ENCODE results near the gene CYP2U1.
"Not testable (repeated sequence)": the region's sequence is repeated elsewhere in the genome, so short reads cannot be mapped to it uniquely, and the experiment has no call there.

CYP2U1 gene

DNA sequence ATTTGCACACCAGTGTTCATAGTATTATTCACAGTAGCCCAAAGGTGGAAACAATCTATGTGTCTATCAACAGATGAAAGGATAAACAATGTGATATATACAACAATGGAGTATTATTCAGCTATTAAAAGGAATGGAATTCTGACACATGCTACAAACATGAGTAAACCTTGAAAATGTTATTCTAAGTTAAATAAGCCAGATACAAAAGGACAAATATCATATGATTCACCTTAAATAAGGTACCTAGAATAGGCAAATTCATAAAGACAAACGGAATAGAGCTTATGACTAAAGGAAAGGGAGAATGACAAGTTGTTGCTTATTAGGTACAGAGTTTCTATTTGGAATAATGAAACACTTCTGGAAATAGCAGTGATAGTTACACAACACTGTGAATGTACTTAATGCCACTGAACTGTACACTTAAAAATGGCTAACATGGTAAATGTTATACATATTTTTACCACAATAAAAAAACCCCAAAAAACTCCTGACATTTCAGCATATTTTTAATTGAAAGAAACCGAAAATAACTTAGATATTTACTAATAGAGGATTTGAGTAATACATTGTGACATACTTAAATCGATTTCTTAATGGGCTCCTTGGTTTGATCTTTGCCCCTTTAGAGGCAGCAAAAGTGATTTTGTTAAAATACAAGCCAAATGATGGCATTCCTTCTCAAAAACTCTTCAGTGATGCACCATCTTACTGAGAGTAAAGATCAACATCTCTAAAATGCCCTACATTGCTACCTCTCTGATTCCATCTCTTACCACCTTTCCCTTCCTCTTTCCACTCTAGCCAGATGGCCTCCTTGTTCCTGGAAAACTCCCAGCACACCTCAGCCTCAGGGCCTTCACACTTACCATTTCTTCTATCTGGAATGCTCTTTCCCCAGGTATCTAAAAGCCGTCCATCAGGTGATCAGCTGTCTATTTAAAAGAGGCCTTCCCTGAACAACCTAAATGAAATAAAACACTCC lies 8.6 kb upstream of the CYP2U1 start:
- DNase-seq, result no peak

DNA sequence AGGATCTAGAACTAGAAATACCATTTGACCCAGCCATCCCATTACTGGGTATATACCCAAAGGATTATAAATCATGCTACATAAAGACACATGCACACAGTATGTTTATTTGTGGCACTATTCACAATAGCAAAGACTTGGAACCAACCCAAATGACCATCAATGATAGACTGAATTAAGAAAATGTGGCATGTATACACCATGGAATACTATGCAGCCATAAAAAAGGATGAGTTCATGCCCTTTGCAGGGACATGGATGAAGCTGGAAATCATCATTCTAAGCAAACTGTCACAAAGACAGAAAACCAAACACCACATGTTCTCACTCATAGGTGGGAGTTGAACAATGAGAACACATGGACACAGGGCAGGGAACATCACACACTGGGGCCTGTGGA lies 5.6 kb upstream of the CYP2U1 start:
- not testable (repeated sequence) for DNase-seq

DNA sequence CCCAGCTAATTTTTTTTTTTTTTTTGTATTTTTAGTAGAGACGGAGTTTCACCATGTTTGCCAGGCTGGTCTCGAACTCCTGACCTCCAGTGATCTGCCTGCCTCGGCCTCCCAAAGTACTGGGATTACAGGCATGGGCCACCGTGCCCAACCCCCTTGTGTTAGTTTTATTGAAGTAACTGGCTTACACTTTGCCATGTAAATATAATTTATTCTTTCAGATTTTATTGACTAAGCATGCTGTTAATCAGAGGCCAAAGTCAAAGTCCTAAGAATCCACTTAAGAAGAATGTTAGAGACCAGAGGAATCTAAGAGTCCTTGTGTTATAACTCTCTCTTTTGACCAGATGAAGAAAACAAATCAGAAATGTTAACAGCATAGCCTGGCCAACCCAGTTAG lies 4.5 kb upstream of the CYP2U1 start:
- DNase-seq, result not testable (repeated sequence)

DNA sequence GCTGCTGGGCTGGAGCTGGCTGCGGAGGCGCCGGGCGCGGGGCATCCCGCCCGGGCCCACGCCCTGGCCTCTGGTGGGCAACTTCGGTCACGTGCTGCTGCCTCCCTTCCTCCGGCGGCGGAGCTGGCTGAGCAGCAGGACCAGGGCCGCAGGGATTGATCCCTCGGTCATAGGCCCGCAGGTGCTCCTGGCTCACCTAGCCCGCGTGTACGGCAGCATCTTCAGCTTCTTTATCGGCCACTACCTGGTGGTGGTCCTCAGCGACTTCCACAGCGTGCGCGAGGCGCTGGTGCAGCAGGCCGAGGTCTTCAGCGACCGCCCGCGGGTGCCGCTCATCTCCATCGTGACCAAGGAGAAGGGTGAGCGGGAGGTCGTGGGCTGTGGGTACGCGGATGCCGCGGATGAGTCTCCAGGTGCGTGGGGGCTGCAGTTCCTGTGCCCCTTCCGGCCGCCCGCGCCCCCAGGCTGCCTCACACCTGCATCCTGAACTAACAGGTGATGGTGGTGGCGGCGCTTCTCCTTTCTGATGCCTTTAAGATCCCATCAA lies 499 bp downstream of the CYP2U1 start:
- DNase-seq, result no peak

DNA sequence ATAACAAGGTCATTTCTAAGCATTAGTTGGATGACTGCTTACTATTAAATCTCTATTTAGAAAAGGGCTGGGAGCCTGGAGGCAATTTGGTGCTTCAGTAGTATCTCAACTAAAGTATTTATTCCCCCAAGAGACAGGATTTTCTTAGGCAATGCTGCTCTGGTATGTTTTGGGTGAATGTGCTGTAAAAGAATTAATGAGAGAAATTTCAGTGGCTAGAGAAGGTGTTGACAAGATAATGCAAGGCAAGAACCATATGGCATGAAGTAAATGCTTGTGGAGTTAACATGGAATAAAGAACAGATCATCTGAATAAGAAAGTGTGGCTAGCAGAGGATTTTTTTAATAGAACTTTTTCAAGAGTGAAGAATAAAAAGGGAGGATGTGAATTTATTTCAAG lies 3.9 kb downstream of the CYP2U1 start:
- no peak for DNase-seq

DNA sequence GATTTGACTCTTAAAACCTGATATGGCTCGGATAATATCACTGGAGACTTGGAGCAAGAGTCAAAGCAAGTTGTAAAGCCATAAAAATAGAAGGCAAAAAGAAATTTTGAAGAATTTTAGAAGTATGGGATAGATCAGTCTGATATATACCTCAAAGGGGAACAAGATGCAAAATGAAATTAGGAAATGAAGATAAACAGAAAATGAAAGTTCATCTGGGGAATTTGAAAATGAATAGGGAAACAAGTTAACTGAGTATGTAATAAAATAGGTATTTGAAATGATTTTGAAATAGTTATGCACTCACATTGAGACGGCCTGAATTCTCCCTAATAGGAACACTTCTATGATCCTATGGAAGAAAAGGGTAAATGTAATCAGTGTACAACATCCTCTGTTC lies 5.7 kb downstream of the CYP2U1 start:
- no peak for DNase-seq

DNA sequence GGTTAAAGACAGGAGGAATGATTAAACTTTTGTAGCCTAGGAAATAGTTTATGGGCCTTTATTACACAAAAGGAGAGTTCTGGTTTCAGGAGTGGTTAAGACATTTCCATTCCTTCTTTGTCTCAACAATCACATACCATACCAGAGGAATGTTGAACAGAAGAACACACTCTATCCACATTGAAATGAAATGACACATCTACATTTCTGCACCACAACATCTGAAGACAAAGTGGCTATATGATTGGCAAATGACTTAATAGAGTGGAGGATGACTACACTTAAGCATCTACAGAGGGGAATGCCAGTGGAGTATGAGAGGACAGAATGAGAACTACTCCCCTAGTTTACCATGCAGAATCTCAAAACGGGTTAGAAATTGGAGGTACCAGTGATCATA lies 8.0 kb downstream of the CYP2U1 start:
- DNase-seq, result no peak

DNA sequence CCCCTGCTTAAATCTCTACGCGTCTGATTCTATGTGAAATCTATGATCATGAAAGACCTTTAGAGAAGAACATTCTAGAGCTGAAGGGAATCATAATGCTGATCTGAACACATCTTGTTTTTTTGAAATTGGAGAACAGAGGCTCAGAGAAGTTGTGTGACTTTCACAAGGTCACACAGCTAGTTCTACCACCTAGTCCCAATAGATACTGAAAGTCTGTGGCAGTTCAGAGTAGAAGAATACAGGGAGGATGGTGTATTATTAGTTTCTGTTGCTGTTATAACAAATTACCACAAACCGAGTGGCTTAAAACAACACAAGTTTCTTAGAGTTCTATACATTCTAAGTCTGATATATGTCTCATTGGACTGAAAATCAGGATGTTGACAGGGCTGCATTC lies 14.5 kb downstream of the CYP2U1 start:
- no peak for DNase-seq

DNA sequence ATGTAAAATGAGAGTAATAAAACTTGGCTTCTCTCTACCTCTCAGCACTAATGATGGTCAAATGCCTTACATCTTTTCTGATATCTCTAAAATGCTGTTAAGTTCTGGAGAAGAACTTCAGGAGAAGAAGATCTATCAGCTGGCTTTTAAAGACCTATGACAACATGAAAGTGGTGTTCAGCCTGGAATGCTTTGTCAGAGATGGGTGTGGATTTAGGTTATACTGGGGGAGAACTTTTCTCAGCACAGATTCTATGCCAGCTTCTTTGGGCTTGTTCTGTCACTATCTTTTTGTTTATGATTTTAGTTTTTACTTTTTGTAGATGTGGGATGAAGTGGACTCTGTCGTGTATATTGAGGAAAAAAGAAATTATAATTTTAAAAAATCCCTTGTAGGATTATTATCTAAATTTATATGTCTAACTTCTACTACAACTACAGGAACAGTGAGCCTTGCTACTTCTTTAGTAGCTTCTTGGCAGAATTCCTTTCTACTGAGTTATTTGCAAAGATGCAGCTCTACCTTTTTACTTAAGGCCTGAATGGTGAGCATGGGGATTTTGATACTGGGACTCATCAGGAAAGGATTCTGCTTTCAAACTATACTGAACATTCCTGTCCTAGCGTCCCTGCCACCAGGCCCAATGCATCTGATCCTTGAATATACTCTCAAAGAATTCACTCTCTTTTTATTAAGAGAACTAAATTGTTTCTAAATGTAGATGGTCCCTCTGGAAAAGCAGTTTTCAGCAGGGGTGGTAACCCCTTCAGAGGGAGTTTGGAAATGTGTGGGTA lies 19.6 kb downstream of the CYP2U1 start:
- DNase-seq, result no peak

DNA sequence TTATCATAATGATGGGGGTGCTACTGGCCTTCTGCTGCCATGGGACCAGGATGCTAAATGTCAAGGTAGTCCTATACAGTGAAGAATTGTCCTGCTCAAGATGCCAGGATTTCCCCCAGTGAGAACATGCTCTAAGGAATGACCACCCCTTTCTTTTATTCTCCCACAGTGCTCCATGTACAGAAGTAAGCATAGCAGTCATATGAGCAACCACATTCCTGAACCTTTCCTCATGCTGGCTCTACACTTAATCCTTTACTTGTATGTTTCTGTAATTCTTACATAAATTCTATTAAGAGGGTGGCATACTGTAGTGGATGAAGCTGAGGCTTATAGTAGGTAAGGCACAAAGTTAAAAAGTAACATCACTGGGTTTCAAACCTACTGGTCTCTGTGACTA lies 20.2 kb downstream of the CYP2U1 start:
- DNase-seq, result no peak

DNA sequence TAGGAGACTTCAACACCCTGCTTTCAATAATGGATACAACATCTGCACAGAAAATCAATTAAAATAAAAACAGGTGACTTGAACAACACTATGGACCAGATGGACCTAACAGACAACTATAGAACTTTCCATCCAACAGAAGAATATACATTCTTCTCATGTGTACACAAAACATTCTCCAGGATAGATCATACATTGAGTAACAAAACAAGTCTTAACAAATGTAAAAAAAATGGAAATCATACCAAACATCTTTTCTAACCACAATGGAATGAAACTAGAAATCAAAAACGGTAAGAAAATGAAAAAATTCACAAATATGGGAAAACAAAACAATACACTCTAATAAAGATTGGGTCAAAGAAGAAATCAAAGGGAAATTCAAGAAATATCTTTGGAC lies 24.7 kb downstream of the CYP2U1 start:
- no peak for DNase-seq

DNA sequence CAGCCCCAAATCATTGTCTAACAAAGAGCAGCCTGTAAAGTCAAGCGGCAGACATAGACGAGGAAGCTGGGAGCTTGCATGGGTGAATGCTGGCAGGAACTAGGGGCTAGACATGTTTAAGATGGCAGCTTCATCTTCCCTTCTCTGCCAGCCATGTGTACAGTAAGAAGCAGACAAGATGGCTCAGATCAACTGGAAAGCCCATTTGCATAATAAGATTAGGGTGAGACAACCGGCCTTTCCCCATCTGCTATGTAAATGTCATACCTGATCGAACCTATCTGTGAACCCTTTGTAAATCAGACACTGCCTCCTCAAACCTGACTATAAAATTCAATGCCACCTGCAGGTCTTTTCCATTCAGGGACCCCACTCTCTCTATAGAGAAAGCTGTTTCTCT lies 35.6 kb downstream of the CYP2U1 start:
- no peak for DNase-seq

DNA sequence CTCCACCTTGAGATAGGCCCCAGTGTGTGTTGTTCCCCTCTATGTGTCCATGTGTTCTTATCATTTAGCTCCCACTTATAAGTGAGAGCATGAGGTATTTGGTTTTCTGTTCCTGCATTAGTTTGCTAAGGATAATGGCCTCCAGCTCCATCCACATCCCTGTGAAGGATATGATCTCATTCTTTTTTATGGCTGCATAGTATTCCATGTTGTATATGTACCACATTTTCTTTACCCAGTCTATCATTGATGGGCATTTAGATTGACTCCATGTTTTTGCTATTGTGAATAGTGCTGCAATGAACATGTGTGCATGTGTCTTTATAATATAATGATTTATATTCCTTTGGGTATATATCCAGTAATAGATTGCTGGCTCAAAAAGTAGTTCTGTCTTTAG lies 36.2 kb downstream of the CYP2U1 start:
- DNase-seq, result not testable (repeated sequence)

DNA sequence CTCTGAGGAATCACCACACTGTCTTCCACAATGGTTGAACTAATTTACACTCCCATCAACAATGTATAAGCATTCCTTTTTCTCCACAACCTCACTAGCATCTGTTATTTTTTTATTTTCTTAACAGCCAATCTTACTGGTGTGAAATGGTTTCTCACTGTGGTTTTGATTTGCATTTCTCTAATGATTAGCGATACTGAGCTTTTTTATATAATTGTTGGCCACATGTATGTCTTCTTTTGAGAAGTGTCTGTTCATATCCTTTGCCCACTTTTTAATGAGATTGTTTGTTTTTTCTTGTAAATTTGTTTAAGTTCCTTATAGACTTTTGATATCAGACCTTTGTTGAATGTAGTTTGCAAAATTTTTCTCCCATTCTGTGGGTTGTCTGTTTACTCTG lies 36.6 kb downstream of the CYP2U1 start:
- DNase-seq, result not testable (repeated sequence)

DNA sequence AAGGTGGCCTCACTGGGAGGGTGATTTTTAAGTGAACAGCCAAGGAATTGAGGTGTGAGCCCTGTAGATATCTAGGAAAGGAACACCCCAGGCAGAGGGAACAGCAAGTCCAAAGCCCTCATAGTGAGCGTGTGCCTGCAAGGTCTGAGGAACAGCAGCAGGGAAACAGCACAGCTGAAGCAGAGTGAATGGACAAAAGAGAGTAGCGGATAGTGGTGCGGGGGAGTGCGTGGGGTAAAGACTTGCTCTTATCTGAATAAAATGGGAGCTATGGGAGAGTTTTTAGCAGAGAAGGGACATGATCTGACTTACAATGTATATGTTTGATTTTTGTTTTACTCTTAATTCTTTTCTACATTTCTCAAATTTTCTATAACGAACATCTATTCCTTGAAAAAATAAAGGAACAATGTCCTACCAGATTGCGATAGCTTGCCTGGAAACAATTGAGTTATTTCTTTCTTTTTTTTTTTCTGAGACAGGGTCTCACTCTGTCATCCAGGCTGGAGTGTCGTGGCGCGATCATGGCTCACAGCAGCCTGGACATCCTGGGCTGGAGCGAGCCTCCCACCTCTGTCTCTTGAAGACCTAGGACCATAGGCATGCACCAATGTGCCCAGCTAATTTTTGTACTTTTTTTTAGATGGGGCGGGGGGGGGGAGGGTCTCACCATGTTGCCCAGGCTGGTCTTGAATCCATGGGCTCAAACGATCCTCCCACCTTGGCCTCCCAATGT lies 38.9 kb downstream of the CYP2U1 start:
- DNase-seq, result no peak

DNA sequence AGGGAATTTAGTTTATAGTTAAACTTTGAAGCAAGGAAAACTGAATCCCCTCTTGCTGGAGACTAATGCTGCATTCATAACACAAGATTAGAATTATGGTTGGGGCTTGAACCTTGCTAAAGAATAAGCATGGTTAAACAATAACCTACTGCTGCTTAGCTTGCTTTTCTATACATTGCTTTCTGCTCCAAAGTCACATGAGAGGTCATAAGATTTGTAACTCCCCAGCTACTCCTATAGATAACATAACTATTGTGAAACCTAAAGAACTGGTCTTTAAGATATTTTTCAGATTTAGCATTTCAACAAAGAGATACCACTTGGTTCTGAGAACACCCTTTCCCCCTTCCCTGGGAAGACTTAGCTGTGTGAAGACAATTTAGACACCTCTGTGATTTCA lies 41.3 kb downstream of the CYP2U1 start:
- no peak for DNase-seq

DNA sequence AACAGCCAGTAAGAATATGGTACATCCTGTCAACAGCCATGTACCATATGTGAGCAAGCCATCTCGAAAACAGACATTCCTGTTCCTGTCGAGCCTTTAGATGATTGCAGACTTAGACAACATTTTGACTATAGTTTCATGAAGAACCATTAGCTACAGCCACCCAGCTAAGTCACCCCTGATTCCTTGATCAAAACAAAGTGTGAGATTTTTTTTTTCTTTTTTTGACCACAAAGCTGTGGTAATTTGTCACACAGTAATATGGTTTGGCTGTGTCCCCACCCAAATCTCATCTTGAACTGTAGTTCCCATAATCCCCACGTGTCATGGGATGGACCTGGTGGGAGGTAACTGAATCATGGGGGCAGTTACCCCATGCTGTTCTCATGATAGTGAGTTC lies 43.2 kb downstream of the CYP2U1 start:
- no peak for DNase-seq

DNA sequence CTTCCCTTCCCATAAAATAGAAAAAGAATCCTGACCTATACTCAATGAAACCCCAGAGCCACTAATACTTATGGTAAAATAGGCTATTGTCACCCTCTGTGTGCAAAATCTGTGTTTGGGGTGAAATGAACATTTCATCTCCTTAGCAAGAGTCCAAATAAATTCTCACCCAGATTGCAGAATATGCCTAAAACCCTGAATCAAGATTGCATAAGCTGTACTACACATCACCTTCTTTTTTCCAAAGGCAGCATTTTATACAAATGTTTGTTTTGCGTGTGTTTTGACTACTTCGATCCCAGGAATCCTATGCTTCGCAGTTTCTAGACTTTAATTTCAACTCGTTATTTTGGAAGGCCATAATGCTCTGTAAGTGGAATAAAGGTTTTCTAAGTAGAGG lies 46.1 kb downstream of the CYP2U1 start:
- DNase-seq, result no peak

DNA sequence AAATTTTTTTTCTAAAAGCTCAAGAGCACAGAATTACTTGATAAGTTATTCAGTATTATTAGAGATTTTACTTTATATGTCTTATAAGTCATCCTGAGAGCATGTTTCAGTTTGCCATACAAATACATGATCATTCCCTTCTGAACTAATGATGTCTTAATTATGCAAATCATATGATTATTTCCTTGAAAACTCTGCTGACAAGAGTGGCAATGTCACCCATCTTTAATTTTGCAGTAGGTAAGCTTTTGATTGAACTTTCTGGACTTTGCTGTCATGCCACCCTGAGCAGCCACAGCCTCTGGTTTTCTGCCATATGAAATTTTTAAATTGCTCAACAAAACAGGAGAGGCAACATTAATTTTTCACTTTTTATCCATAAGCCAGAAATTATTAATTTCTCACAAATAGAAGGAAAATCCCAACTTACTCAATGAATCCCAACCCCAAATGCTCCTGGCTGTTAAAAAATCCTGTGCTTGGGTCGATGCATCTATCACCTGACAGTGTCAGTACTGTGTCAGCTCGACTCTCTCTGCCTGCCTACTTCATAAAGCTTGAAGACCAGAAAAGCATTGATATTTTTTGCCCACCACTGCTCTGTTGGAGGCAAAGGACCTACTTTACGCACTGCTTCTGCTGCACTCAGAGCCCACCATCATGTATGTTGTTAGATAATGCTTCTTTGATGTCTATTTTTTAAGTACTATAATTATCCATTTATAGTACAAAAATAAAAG lies 46.8 kb downstream of the CYP2U1 start:
- no peak for DNase-seq

DNA sequence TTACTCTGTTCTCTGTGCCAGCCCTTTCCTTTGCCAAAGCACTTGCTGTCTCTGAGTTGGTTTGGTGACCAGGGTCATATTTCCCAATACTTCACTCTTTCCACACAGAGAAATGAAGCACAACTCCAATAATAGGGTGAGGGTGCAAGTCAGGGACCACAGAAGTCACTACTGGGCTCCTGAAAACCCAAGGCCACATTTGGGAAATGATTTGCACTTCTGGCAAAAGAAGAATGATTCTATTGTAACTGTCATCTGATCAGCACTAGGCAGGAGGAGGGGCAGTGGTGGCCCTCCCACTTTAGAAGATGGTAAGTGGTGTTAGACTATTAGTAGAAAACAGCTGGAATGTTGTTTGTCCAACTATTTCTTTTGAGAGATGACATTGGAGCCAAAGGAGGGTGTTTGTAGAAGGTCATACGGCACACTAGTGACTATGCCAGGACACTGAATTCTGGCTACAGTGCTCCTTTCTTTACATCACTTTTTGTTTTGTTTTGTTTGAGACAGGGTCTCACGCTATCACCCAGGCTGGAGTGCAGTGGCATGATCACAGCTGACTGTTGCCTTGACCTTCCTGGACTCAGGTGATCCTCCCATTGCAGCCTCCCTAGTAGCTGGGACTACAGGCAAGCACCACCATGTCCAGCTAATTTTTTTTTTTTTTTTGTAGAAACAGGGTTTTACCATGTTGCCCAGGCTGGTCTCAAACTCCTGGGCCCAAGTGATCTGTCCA lies 47.5 kb downstream of the CYP2U1 start:
- DNase-seq, result no peak

DNA sequence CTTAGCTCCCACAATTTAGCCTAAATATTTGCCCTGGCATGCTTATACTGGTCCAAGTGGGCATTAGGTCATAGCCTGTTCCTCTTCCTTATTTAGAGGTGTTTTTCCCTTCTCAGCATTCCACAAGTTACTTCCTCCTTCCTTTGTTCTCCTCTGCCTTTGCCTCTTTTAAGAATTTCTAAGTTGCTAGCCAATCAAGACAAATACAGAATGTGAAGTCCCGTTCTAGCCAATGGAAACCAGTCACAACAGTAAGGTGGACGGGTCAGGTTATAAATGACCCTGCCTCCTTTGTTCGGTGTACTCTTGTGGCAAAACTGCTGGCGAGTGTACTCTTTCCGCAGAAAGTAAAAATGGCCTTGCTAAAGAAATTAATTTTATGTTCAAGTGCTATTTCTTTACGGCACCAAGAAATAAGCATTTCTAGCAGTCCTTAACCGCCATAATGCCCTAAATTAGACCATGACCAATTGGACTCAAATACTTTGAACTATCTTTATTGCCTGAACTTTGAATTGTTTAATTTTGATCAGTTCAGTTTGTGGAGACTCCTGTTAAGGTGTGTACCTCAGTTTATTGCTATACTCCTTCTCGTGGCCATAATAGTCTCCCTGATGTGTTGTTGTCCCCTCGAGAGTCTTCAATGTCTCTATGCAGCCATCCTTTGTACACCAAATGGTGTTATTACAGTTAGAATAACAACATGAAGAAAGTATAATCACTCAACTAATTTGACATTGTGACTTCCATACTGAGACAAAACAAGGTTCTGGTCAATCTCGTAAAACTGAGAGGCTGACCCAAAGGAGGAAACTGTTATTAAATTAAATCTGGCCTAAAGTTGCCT lies 56.8 kb downstream of the CYP2U1 start:
- DNase-seq, result no peak
